ENCODE data around the gene WFDC1.

Gene WFDC1

DNA sequence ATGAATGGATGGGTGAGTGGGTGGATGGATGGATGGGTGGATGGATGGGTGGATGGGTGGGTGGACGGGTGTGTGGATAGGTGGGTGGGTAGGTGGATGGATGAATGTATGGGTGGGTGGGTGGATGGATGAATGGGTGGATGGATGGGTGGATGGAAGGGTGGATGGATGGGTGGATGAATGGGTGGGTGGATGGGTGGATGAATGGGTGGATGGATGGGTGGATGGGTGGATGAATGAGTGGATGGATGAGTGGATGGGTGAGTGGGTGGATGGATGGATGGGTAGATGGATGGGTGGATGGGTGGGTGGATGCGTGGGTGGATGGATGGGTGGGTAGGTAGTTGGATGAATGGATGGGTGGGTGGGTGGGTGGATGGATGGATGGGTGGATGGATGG lies 60.5 kb downstream of the WFDC1 start:
- no peak for DNase-seq (ENCODE audit: low spot score)

DNA sequence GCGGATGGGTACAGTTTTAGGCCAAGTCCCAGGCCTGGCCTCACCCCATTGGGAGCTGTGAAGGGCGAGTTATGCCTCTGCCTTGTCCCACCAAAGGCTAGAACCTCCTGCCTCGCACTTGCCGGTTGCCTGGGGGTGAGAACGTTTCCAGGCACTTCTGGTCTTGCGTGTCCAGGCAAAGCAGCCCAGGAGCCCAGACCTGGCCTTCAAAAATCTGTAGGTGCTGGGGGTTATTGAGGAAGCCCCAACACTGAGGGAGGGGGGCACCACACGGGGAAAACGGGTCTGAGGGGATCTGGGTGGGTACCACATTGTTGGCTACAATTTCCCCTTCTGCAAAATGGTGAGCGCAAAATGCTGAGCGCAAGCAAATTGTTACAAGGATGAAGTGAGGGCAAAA lies 61.5 kb downstream of the WFDC1 start:
- no peak for DNase-seq (ENCODE audit: low spot score)

DNA sequence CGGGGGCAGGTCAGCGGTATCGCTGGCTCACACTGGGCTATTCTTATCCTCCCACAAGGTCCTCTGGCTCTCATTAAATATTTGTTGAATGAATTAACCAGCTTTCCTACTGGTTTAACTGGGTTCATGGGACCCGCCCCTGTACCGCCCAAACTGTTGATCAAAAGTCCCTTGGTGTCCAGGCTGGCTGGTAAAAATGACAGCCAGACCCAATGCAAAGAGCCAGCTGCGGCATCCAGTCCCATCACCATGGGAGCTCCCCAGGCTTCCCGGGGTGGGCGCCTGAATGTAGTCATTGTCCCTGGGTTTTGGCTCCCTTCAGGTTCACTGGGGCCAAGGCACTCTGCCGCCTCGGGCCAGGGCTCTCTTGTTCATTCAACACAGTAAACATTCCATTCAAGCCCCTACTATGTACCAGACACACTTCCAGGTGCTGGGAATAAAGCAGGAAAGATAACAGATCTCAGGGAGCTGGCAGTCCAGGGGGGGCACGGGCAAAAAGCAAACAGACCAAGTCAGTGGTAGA lies 62.0 kb downstream of the WFDC1 start:
- peak; percentile 68 for DNase-seq (ENCODE audit: low spot score)

DNA sequence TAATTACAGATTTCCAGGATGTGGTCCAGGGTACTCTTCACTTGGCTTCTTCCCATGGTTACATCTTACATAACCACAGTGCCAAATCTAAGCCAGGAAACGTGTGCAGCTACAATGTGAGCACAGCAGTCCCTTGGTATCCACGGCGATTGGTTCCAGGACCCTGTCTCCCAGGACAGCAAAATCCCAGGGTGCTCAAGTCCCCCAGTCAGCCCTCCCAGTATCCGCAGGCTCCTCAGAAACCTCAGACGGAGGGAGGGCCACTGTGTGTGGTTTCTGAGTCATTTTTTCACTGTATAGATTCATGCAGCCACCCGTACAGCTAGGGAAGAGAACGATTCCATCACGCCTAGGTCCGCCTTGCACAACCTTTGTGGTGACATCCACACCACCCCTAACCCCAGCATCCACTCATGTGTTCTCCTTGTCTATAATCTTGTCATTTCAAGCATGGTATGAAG lies 62.5 kb downstream of the WFDC1 start:
- DNase-seq (ENCODE audit: low spot score): no peak

DNA sequence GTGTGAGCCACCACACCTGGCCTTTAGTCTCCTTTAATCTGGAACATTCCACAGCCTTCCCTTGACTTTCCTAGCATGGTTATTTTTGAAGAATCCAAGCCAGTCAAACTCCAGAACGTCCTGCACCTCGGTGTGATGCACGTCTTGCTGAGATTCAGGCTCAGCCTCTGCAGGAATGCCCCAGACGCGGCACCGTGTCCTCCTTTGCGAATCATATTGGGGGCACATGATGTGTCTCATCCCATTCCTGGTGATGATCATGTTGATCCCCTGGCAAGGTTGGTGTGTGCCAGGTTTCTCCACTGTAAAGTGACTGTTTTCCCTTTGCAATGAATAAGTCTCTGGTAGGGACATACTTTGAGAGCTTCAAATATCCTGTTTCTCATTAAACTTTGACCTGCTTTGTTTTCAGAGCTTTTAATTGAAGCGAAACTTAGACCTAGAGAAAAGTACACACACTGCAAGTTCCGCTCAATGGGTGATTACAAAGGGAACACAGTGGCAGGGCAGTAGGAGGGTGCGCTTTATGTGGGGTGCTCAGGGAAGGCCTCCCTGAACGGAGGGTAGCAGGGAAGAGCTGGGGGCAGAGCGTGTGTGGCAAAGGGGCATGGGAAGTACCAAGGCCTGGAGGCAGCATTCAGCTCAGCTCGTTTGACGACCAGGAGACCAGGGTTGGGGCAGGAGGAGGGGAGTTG lies 64.1 kb downstream of the WFDC1 start:
- no peak for DNase-seq (ENCODE audit: low spot score)

DNA sequence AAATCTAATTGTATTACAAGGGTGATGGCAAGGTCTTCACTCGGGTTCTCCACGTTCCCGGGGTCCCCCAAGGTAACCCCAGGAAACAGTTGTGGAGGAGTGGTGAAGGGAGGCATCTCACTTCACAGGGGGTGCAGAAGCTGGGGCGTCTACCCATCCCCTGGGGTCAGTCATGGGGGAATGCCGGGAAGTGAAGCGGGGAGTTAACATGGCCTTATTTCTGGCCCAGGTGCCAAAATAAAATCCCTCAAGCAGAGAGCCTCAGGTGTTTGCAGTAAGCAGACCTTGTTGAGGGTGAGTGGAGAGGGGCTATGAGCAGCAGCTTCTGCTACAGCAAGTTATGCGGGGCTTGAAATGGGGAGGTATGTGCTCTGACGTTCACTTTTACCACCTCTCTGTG lies 64.6 kb downstream of the WFDC1 start:
- no peak for DNase-seq (ENCODE audit: low spot score)

DNA sequence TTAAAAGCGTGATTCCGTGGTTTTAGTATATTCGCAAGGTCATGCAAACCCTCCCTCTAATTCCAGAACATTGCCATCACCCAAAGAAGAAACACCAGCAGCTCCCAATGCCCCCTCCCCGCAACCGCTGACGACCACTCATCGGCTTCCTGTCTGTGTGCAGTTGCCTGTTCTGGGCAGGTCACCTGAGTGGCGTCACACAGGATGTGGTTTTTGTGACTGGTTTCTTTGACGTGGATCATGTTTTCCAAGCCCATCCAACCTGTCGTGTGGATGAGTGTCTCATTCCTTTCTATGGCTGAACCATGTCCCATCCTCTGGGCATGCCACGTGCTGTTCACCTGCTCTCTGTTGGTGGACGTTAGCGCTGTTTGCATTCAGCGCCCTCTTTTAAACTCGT lies 65.5 kb downstream of the WFDC1 start:
- no peak for DNase-seq (ENCODE audit: low spot score)

DNA sequence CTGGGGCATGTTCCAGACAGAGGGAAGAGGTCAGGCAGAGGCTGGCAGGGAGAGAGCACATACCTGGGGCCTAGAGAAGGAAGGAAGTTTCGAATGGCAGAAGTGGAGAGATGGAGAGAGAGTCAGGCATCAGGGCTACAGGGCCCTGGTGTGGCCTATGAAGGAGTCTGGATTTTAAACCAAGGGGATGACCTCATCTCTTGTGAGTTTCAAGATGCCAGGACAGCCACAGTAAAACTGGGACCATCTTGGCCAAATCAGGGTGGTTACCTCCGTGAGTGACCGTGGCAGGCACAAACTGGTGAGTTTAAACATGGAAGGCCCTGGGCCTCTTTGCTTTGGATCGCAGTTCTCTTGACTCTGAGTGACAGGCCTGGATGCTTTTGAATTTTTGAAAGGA lies 66.1 kb downstream of the WFDC1 start:
- no peak for DNase-seq (ENCODE audit: low spot score)

DNA sequence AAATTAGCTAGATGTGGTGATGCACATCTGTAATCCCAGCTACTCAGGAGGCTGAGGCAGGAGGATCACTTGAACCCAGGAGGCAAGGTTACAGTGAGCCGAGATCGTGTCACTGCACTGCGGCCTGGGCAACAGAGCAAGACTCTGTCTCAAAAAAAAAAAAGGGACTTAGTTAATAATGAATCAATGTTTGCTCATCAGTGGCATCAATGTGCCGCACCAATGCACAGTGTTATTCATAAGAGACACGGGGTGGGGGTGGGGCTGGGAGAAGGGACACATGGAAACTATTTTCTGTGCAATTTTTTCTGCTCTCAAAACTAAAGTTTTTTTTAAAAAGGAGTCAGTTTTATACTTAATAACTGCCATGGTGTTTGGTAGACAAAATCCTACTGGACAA lies 66.9 kb downstream of the WFDC1 start:
- DNase-seq (ENCODE audit: low spot score): no peak

DNA sequence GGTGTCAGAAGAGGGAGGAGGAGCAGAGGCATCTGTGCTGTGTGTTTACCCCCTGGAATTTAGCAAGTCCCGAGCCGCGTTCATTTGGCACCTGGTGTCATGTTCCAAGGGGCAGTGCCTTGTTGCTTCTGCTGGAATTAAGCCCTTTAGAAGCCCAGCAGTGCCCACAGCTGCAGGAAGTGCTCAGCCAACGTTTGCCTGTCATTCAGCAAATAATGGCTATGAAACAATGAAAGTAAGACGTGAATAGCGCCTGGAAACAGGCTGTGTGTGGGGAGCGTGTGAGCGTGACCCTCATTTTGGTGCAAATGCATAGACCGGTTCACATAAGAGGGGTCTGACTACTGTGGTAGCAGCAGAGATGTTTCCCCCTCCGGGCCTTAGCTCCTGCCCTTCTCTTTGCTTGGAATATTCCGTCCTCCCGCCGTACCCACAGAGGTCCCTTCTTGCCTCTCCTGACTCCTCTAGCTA lies 67.8 kb downstream of the WFDC1 start:
- DNase-seq (ENCODE audit: low spot score): no peak

DNA sequence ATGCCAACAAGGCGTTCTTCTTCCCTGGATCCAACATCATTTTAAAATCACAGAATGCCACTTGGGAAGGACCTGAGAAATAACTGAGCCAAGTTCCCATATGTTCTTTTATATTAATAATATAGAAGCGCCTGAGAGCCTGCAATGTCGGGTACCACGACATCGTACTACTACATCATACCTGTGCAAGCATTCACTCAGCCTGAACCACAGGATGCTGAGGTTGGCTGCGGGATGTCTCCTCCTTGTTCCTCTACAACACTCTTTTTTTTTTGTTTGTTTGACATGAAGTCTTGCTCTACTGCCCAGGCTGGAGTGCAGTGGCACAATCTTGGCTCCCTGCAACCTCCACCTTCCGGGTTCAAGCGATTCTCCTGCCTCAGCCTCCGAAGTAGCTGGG lies 71.5 kb downstream of the WFDC1 start:
- DNase-seq (ENCODE audit: low spot score): no peak

DNA sequence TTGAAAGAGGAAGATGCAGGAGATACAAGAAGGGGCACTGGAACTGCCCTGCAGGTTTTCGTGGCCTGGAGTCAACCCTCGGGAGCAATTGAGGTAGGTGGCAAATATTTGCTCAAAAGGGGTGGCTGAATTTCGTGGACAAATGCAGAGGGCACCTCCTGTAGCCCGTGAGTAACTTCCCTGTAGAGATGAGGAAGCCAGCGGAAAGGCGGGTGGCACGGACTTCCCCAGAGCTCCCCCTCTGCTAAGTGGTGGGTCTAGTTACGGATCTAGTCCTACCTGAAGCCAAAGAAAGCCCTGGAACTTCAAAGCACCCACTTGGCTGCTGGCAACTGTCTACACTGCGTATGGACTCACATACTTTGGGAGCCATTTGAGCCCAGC lies 72.6 kb downstream of the WFDC1 start:
- DNase-seq (ENCODE audit: low spot score): no peak

DNA sequence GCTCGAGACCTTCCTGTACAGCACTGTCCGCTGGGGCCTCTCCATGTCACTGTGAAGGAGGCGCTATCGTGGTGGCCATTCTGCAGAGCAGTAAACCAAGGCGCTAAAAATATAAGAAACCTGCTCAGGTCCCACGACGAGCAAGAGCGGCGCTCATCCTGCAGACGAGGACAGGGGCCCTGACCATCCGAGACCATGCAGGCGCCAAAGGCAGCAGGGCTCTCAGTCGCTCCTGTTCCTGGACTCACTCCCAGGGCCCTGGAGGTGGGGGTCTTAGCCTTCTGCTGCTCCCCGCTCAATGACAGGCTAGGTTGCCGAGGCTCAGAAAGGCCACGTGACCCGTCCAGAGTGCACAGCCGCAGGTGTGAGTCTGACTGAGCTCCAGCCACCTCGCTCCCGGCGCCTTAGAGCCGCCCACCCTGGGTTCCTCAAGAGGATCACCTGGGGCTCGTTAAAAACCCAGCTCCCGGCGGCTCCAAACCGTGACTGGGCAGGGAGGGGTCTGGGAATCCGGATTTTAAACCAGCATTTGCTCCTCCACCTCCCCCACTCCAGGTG lies 73.2 kb downstream of the WFDC1 start:
- DNase-seq (ENCODE audit: low spot score): no peak

DNA sequence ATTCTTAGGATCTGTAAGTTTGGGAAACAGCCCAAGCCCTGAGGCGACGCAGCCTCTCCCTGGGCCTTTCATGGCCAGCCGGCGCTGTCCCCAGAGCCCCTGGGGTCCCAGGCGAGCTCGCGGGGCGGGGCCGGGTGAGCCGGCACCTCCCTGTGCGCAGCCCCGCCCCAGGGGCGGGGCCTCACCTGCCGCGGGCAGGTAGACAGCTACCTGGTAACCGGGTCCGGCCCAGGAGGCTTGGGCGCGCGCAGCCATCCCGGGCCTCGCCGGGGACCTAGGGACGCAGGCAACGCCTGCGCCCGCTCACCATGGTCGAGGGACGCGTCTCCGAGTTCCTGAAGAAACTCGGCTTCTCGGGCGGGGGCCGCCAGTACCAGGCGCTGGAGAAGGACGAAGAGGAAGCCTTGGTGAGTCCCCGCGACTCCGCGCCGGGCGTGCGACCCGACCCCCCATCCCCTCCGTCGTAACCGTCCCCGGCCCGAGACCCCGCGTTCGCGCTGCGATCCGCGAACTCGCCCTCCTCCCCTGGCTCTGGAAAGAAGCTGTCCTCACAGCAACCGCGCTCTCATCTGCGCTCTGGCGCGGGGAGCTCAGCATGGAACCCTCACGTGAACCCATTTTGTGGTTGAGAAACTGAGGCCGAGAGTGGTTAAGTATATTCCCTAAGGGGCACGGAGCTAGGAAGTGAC lies 73.8 kb downstream of the WFDC1 start, which contains the start of gene ATP2C2:
Gene ATP2C2, plus strand, starts transcription at position 231 of the 689 bp plus-strand sequence. Its CDS starts 78 bp downstream, at position 309.
- no peak for DNase-seq (ENCODE audit: low spot score)

DNA sequence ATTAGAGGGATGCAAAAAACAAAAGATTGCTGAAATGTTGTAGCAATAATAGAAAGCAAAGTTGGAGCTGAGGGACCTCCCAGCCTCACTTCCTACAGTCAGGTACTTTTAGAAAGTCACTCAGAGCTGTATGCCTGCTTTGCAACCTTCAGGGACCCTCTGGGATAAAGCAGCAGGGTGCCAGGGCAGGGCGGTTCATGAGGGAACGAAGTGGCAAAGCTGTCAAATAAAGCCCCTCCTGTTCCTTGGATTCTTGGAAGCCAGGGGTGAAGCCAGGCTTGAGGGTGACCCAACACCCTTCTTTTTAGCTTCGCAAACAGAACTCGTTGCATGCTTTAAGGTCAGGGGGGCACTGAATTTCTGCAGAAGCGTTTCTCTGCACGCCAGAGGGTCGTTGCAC lies 74.4 kb downstream of the WFDC1 start:
- no peak for DNase-seq (ENCODE audit: low spot score)

DNA sequence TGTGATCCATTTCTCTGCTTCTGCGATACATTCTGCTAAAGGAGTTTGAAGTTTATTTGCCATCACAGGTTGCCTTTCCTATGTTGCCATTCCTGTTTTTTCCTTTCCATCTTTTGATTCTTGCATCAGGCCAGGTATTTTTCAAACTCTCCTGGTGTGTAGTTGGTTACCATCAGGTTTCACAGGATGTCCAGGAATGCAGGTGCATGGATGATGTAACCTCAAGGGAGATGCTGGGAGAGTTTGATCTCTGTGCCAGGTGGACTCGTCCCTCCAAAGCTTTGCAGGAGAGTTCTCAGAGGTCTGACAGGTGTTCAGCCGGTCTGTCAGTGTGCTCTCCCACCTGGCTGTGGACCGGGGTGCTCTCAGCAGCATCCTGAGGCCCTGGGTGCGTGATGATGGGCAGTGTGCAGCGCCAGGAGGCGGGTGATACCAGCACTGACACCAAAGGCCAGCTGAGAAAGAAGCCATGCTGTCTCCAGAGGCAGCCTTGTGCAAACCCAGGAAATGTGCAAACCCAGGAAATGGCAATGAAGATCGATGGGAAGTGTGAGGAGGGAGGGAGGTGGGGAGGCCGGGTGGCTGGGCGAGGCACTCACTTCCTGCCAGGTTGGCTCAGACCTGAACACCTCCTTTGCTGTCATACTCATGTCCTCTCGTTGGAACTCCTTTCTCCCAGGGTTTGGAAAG lies 75.4 kb downstream of the WFDC1 start:
- DNase-seq (ENCODE audit: low spot score): no peak

DNA sequence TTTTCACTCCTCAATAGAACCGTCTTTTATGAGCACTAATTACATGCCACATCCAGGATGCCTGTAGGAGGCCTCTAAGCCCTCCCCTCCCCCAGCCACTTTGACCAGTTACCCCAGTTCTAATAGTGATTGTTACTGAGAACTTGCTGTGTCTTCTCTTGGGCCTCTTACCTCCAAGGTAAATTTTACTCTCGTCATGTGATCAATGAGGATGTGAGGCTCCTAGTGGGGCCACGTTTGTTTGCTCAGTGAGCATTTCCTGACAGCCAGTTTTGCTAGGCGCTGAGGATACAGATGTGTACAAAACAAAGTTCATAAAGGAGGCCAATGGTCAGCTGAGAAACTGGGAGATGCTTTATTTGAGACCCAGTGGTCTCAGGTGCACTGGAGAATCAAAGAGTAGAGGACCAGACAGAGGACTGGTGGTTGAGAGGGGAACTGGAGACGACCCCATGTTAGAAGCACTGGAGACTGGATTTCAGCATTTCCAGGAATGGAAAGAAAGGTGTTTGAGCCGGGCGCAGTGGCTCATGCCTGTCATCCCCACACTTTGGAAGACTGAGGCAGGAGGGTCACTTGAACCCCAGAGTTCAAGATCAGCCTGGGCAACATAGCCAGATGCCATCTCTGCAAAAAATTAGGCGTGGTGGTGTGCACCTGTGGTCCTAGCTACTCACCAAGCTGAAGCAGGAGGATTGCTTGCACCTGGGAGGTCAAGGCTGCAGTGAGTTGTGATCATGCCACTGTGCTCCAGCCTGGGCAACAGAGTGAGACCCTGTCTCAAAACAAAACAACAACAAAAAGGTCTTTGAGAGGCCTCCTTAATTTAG lies 76.3 kb downstream of the WFDC1 start:
- DNase-seq (ENCODE audit: low spot score): no peak

DNA sequence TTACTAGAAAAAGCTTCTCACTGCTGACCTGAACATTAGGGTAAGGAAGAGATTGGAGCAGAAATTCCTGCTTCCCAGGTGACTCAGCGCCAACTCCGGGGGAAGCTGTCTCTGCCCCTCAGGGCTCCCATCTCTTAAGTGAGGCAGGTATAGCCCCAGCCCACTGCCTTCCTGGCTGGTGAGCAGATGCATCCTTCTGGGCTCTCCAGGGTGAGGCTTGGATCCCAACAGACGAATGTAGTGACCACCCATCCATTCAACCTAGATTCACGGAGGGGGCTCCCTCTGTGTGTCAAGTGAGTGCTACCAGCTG lies 76.8 kb downstream of the WFDC1 start:
- DNase-seq (ENCODE audit: low spot score): no peak

DNA sequence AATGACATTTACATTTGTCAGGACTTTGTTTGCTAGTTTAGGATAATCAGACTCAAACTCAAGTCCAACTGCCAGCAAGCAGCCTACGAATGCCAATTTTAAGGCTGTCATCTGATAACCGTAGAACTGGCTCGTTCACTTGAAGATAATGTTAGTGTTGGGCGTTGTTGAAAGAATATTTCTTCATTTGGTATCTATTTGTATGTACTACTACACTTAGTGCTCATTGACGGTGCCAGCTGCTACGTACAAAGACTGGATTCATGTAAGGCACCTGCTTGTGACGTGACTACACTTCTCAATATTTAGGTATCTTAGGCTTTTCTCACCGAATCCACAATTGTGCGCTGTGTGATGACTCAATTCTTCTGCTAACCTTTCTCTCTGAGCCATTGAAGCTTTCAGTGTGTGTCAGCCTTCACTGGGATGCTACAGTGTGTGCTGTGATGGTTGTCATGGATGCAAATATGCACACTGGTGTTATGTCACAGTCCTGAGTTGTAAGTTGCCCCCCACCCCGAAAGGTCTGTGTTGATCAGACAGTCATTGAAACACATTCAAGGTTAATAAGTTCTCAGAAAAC lies 79.3 kb downstream of the WFDC1 start:
- no peak for DNase-seq (ENCODE audit: low spot score)

DNA sequence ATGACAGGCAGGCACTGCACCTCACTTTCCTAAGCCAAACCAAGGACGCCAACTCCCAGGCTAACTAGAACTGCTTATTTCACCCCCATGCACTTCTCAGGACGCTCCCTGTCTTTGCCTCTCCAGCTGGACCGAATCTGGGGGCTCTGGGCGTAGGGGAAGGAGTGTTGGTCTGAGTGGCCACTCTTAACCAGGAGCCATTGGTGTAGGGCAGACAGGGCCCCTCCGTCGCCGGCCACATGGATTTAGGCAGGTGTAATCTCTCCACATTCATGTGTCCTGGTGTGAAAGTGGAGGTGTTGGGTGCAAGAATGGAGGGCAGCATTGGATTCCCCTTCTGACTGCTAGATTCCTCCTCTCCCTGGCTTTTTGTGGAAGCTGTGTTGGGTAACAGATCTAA lies 83.4 kb downstream of the WFDC1 start:
- no peak for DNase-seq (ENCODE audit: low spot score)

DNA sequence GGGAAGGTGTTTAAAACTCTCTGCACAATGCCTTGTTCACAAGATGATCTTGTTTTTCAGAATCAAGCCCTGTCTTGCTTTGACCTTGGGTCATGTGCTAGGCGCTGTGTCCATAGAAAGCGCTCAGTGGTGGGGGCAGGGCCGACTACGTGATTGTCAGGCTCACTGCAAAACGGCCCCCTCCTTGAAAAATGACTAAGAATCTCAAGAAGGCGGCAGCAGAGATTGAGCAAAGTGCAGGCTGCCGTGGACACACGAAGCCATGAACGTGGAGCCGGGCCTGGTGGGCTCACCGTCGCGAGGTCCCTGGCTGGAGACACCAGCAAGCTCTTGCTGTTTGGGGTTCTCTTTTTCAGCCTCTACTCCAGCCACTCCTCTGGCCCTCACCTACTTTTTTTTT lies 83.9 kb downstream of the WFDC1 start:
- DNase-seq (ENCODE audit: low spot score): no peak

All from COLO829 (cell line).